Measurements from ENCODE around the gene PPP5C. TPM values are rescaled to one million over a fixed set of nuclear protein-coding genes. Genes with fewer than 3 reads are reported as not detected.
A peak's percentile ranks its signal among the peaks of the same experiment; 100 is the strongest.
"Not testable (repeated sequence)": the region's sequence is repeated elsewhere in the genome, so short reads cannot be mapped to it uniquely, and the experiment has no call there.

Gene PPP5C
- total RNA-seq, 1 donor from 2014 or later: 77.3 TPM

GRCh38 chr19:46356149-46357055 lies 9.5 kb downstream of the PPP5C start:
- DNase-seq (ENCODE audit: missing footprints) (no peak), ATAC-seq (no peak)
- intact Hi-C loops (cut with DNase I): no loop called here

GRCh38 chr19:46357846-46358583 lies 11.1 kb downstream of the PPP5C start:
- ATAC-seq: no peak

GRCh38 chr19:46361915-46362314 lies 15.0 kb downstream of the PPP5C start:
- ATAC-seq (no peak), DNase-seq (ENCODE audit: missing footprints) (no peak)
- intact Hi-C loops (cut with DNase I): no loop called here

More at GRCh38 chr19:46357846-46358583, 11.1 kb downstream of the PPP5C start:
- DNase-seq (ENCODE audit: missing footprints): no peak
- intact Hi-C loops (cut with DNase I): no loop called here

- no peak for ATAC-seq
- DNase-seq (ENCODE audit: missing footprints): no peak
- intact Hi-C loops (cut with DNase I): no loop called here
Measured at GRCh38 chr19:46364359-46364758, 17.5 kb downstream of the PPP5C start.

GRCh38 chr19:46365561-46365960 lies 18.7 kb downstream of the PPP5C start:
- intact Hi-C loops (cut with DNase I): no loop called here
- no peak for ATAC-seq
- DNase-seq (ENCODE audit: missing footprints): no peak

- intact Hi-C loops (cut with DNase I): no loop called here
- ATAC-seq (no peak), DNase-seq (ENCODE audit: missing footprints) (no peak)
Measured at GRCh38 chr19:46366620-46367292, 19.9 kb downstream of the PPP5C start.

- DNase-seq (ENCODE audit: missing footprints) (no peak), ATAC-seq (no peak)
- intact Hi-C loops (cut with DNase I): no loop called here
Measured at GRCh38 chr19:46367426-46367825, 20.5 kb downstream of the PPP5C start.

GRCh38 chr19:46368116-46368515 lies 21.2 kb downstream of the PPP5C start:
- intact Hi-C loops (cut with DNase I): no loop called here
- DNase-seq (ENCODE audit: missing footprints) (no peak), ATAC-seq (no peak)

GRCh38 chr19:46369817-46370216 lies 22.9 kb downstream of the PPP5C start:
- intact Hi-C loops (cut with DNase I): no loop called here
- no peak for ATAC-seq
- DNase-seq (ENCODE audit: missing footprints): no peak

- intact Hi-C loops (cut with DNase I): no loop called here
- no peak for ATAC-seq
- DNase-seq (ENCODE audit: missing footprints): no peak
Measured at GRCh38 chr19:46371371-46371901, 24.5 kb downstream of the PPP5C start.

GRCh38 chr19:46372901-46373490 lies 26.1 kb downstream of the PPP5C start:
- DNase-seq (ENCODE audit: missing footprints) (no peak), ATAC-seq (no peak)
- intact Hi-C loops (cut with DNase I): no loop called here

GRCh38 chr19:46373491-46374359 lies 26.8 kb downstream of the PPP5C start:
- intact Hi-C loops (cut with DNase I): no loop called here
- DNase-seq (ENCODE audit: missing footprints): peak; percentile 81
- peak; percentile 84 for ATAC-seq

GRCh38 chr19:46374536-46375475 lies 27.9 kb downstream of the PPP5C start:
- DNase-seq (ENCODE audit: missing footprints) (no peak), ATAC-seq (no peak)
- intact Hi-C loops (cut with DNase I): no loop called here

GRCh38 chr19:46375476-46376067 lies 28.7 kb downstream of the PPP5C start:
- ATAC-seq; DNase-seq (ENCODE audit: missing footprints); intact Hi-C loops (cut with DNase I): not testable (repeated sequence)

GRCh38 chr19:46376241-46377153 lies 29.6 kb downstream of the PPP5C start:
- intact Hi-C loops (cut with DNase I): no loop called here
- DNase-seq (ENCODE audit: missing footprints) (no peak), ATAC-seq (no peak)
